HepG2 (cell line): ENCODE measurements around the gene OTOP2. TPM values are rescaled to one million over a fixed set of nuclear protein-coding genes. Genes with fewer than 3 reads are reported as not detected.

Experiments
- FOXO4 ChIP-seq: sonication (generic); formaldehyde crosslinking; conservative IDR thresholded peaks from 2 replicates; pipeline ENCODE4 v1.8.1; 2023; ENCODE audit warnings: missing genetic modification reagents
- IKZF5 ChIP-seq: IDR thresholded peaks from 2 replicates; pipeline ENCODE4 v1.6.1; 2018; ENCODE audit warnings: missing genetic modification reagents, mild to moderate bottlenecking, missing compliant biosample characterization
- KDM6A ChIP-seq: IDR thresholded peaks from 2 replicates; pipeline ENCODE4 v1.6.1; 2016; ENCODE audit warnings: low read depth
- KLF15 ChIP-seq: sonication (generic); formaldehyde crosslinking; IDR thresholded peaks from 2 replicates; pipeline ENCODE4 v1.8.1; 2023; ENCODE audit warnings: borderline replicate concordance, mild to moderate bottlenecking, inconsistent platforms, missing genetic modification reagents, mixed read lengths
- KLF9 ChIP-seq: IDR thresholded peaks from 2 replicates; pipeline ENCODE4 v1.6.1; 2016; ENCODE audit warnings: low read depth
- MAZ ChIP-seq, 2 experiments: sonication (generic) in 1 of 2; formaldehyde crosslinking in 1 of 2; IDR thresholded peaks; 2 replicates each; pipeline versions ENCODE4 v1.5.0 to v1.6.1; 2012 to 2020; ENCODE audit warnings: low read depth in 2 of 2, mild to moderate bottlenecking in 2 of 2, borderline replicate concordance in 1 of 2, improper control_type of control experiment in 1 of 2, low read length in 1 of 2, missing genetic modification reagents in 1 of 2, moderate library complexity in 1 of 2
- MEF2D ChIP-seq: sonication (generic); formaldehyde crosslinking; IDR thresholded peaks from 2 replicates; pipeline ENCODE4 v1.5.1; 2020; ENCODE audit warnings: mild to moderate bottlenecking, missing genetic modification reagents
- PTBP1 ChIP-seq: fragments of 200-400 bp; formaldehyde crosslinking; IDR thresholded peaks from 2 replicates; pipeline ENCODE4 v1.6.1; 2018; ENCODE audit warnings: low read length, low read depth; ENCODE audit not compliant: poor library complexity, severe bottlenecking
- SKIL ChIP-seq: sonication (generic); formaldehyde crosslinking; IDR thresholded peaks from 2 replicates; pipeline ENCODE4 v1.8.0; 2022; ENCODE audit warnings: missing genetic modification reagents, mild to moderate bottlenecking, moderate library complexity, borderline replicate concordance
- SP5 ChIP-seq: IDR thresholded peaks from 2 replicates; pipeline ENCODE4 v1.6.1; 2016; ENCODE audit warnings: low read depth, borderline replicate concordance
- TBX3 ChIP-seq: fragments of 450-650 bp; IDR thresholded peaks from 2 replicates; pipeline ENCODE4 v1.6.1; 2017; ENCODE audit warnings: antibody characterized with exemption, mild to moderate bottlenecking, inconsistent platforms, borderline replicate concordance
- TFDP1 ChIP-seq: IDR thresholded peaks from 2 replicates; pipeline ENCODE4 v1.6.1; 2016; ENCODE audit warnings: missing compliant biosample characterization, missing genetic modification reagents, borderline replicate concordance
- THAP11 ChIP-seq: IDR thresholded peaks from 2 replicates; pipeline ENCODE4 v1.6.1; 2016; ENCODE audit warnings: missing biosample characterization, missing genetic modification reagents
- TSC22D2 ChIP-seq: sonication (generic); formaldehyde crosslinking; IDR thresholded peaks from 2 replicates; pipeline ENCODE4 v1.5.1; 2020; ENCODE audit warnings: missing genetic modification reagents, mild to moderate bottlenecking, borderline replicate concordance
- U2AF2 ChIP-seq: fragments of 200-400 bp; formaldehyde crosslinking; IDR thresholded peaks from 2 replicates; pipeline ENCODE4 v1.6.1; 2017; ENCODE audit warnings: low read depth, mild to moderate bottlenecking, low read length
- ZBTB20 ChIP-seq: sonication (generic); formaldehyde crosslinking; IDR thresholded peaks from 2 replicates; pipeline ENCODE4 v1.8.1; 2023; ENCODE audit warnings: missing genetic modification reagents, low read depth, mild to moderate bottlenecking, borderline replicate concordance
- ZBTB26 ChIP-seq: IDR thresholded peaks from 2 replicates; pipeline ENCODE4 v1.6.1; 2016; ENCODE audit warnings: missing compliant biosample characterization, missing genetic modification reagents, borderline replicate concordance
- ZFP1 ChIP-seq: IDR thresholded peaks from 2 replicates; pipeline ENCODE4 v1.6.1; 2016
- ZNF138 ChIP-seq: sonication (generic); formaldehyde crosslinking; IDR thresholded peaks from 2 replicates; pipeline ENCODE4 v1.5.0; 2020; ENCODE audit warnings: mild to moderate bottlenecking, low read depth, missing genetic modification reagents
- ZNF414 ChIP-seq: sonication (generic); formaldehyde crosslinking; IDR thresholded peaks from 2 replicates; pipeline ENCODE4 v1.5.0; 2020; ENCODE audit warnings: missing genetic modification reagents
- ZNF576 ChIP-seq: sonication (generic); formaldehyde crosslinking; IDR thresholded peaks from 2 replicates; pipeline ENCODE4 v1.4.0; 2020; ENCODE audit warnings: mild to moderate bottlenecking, missing genetic modification reagents
- ZNF749 ChIP-seq: sonication (generic); formaldehyde crosslinking; IDR thresholded peaks from 2 replicates; pipeline ENCODE4 v1.8.0; 2022; ENCODE audit warnings: mild to moderate bottlenecking, missing genetic modification reagents, moderate library complexity, borderline replicate concordance
- ZNF775 ChIP-seq: sonication (generic); formaldehyde crosslinking; IDR thresholded peaks from 2 replicates; pipeline ENCODE4 v1.4.0; 2020; ENCODE audit warnings: missing genetic modification reagents, mild to moderate bottlenecking, moderate library complexity, borderline replicate concordance
- polyA plus RNA-seq, 8 experiments: library from polyadenylated mRNA; depleted of rRNA in 3 of 8; stranded (reverse) in 7 of 8; unstranded in 1 of 8; fragments of >200 nt; fragmentation: Illumina TruSeq in 4 of 8; extraction: Trizol in 4 of 8; gene quantifications; 2 replicates each; pipeline versions ENCODE4 v1.2.1 to v1.2.3, GENCODE V29; 2011 to 2016; ENCODE audit warnings: low read depth in 4 of 8, missing spikeins in 1 of 8, mixed read lengths in 1 of 8; ENCODE audit not compliant: insufficient read depth in 1 of 8
- total RNA-seq, 5 experiments: library from RNA; depleted of rRNA; stranded (reverse); fragments of >200 nt; fragmentation: Illumina TruSeq; extraction: Trizol; gene quantifications; 2 replicates each; pipeline ENCODE4 v1.2.3, GENCODE V29; 2016; ENCODE audit warnings: low read depth in 1 of 5

OTOP2 gene
- total and polyA plus RNA-seq, 2 of the 13 experiments (the other 11 are each of a cell fraction or from before 2014, with no cell fraction given): not detected

- TF ChIP-seq FOXO4 (no peak), ZNF414 (CRISPR knock-in tag) (no peak), TSC22D2 (CRISPR knock-in tag) (no peak), PTBP1 (no peak), SKIL (CRISPR knock-in tag) (no peak), KLF9 (CRISPR knock-in tag) (no peak), ZNF576 (CRISPR knock-in tag) (no peak), KDM6A (CRISPR knock-in tag) (no peak), IKZF5 (CRISPR knock-in tag) (no peak), TFDP1 (CRISPR knock-in tag) (no peak), MAZ (IDR thresholded peaks at IDR 0.05; ENCODE audit: borderline replicate concordance, low read depth, low read length) (no peak), MAZ (CRISPR knock-in tag; IDR thresholded peaks at IDR 0.05; ENCODE audit: low read depth) (no peak), ZNF138 (no peak), MEF2D (CRISPR knock-in tag) (peak; percentile 40; the same call in 1 of the 2 replicates), U2AF2 (no peak), THAP11 (CRISPR knock-in tag) (no peak), ZNF749 (CRISPR knock-in tag) (0 out of 2 replicates have a peak, but pooled peaks have one; percentile 51), ZFP1 (CRISPR knock-in tag) (no peak), KLF15 (CRISPR knock-in tag) (no peak), ZBTB20 (CRISPR knock-in tag) (no peak), TBX3 (no peak), SP5 (no peak), ZBTB26 (CRISPR knock-in tag) (no peak), ZNF775 (CRISPR knock-in tag) (no peak)
Measured at GRCh38 chr17:74971842-74972106, 47.7 kb downstream of the OTOP2 start (continued).
